ENCODE measurements around the gene SAA2. TPM values are rescaled to one million over a fixed set of nuclear protein-coding genes. Genes with fewer than 3 reads are reported as not detected.

Gene SAA2
- total RNA-seq, 1 experiment from 2014 or later, result not detected

- no CpG with 5 or more reads among the region's 1 CpG for WGBS (ENCODE audit: extremely low coverage, insufficient read length, low lambda C conversion rate)
- DNase-seq, result no peak
- H3K9me3 Mint-ChIP-seq, result no peaks in the 10 kb centered on the region
- TF ChIP-seq CTCF (conservative IDR thresholded peaks at IDR 0.05), result no peak
- Histone ChIP-seq H3K4ac (ENCODE audit: low read depth, low read length) (no peak overlapping the region), H4K20me1 (ENCODE audit: control insufficient read depth, insufficient read depth, insufficient read length) (no peaks in the 10 kb centered on the region), H2AK5ac (ENCODE audit: insufficient read length, low read length) (no peak overlapping the region), H3K79me2 (ENCODE audit: insufficient read depth, low read length) (no peaks in the 10 kb centered on the region), H3K79me1 (ENCODE audit: insufficient read depth, low read depth, low read length, poor library complexity, severe bottlenecking) (no peaks in the 10 kb centered on the region), H4K5ac (ENCODE audit: insufficient read length, low read depth, low read length) (no peak overlapping the region), H3K23me2 (ENCODE audit: insufficient read length, low read depth, low read length, poor library complexity, severe bottlenecking) (no peaks in the 10 kb centered on the region), H4K91ac (ENCODE audit: insufficient read length, low read depth, low read length) (no peak overlapping the region), H3K27ac (ENCODE audit: insufficient read length, low read depth, low read length) (no peak overlapping the region), H3K9ac (ENCODE audit: extremely low read depth, insufficient read length, low read length) (no peak overlapping the region), H3K18ac (ENCODE audit: insufficient read length, low read depth, low read length) (no peak overlapping the region), H3K27me3 (ENCODE audit: insufficient read depth, low read length) (no peaks in the 10 kb centered on the region), H2BK15ac (ENCODE audit: low read depth, low read length) (no peak overlapping the region), H2BK20ac (ENCODE audit: low read depth, low read length, poor library complexity, severe bottlenecking) (no peak overlapping the region), H3K14ac (ENCODE audit: insufficient read depth, low read length) (no peak overlapping the region), H2AFZ (ENCODE audit: low read length) (no peak overlapping the region), H2BK5ac (ENCODE audit: insufficient read length, low read length) (no peak overlapping the region), H2BK120ac (ENCODE audit: low read depth, low read length, poor library complexity, severe bottlenecking) (no peak overlapping the region), H2BK12ac (ENCODE audit: insufficient read length, low read depth, low read length) (no peak overlapping the region), H3K4me1 (ENCODE audit: insufficient read depth, low read length) (no peaks in the 10 kb centered on the region), H3K4me2 (ENCODE audit: insufficient read depth, insufficient read length, low read length) (no peak overlapping the region), H3K23ac (ENCODE audit: insufficient read length, low read depth, low read length) (no peak overlapping the region), H4K8ac (replicated peaks; ENCODE audit: insufficient read length, low read depth, low read length) (no peak overlapping the region), H3K9me3 (ENCODE audit: control insufficient read depth, low read depth, low read length) (no peaks in the 10 kb centered on the region), H3K56ac (ENCODE audit: insufficient read length, low read depth, low read length) (no peak overlapping the region), H3T11ph (ENCODE audit: low read length) (no peak overlapping the region)
- peaks cover 23 to 66% (median 64%) of the 10 kb centered on the region in 3 experiments; a peak in 6 of 7 replicates for H3K36me3 Mint-ChIP-seq (ENCODE audit: insufficient read depth in 1 of 3, low read depth in 3 of 3)
- no peak overlapping the region for H3K4me3 Mint-ChIP-seq
- no peak overlapping the region for H3K27ac Mint-ChIP-seq
- H3K27me3 Mint-ChIP-seq (ENCODE audit: low read depth), result no peaks in the 10 kb centered on the region
- no peaks in the 10 kb centered on the region for H3K4me1 Mint-ChIP-seq
Observed at GRCh38 chr11:18285841-18286240, 37.4 kb upstream of the SAA2 start.

Measured in H9 (cell line).